HG03039 (cell line): ENCODE data around the gene ATXN10.

Experiments used
- ATAC-seq: cut with Tn5 transposase; IDR thresholded peaks from one replicate; pipeline ENCODE4 v1.9.1; 2021; ENCODE audit warnings: mild to moderate bottlenecking, moderate library complexity; ENCODE audit not compliant: unreplicated experiment

ATXN10 gene

DNA sequence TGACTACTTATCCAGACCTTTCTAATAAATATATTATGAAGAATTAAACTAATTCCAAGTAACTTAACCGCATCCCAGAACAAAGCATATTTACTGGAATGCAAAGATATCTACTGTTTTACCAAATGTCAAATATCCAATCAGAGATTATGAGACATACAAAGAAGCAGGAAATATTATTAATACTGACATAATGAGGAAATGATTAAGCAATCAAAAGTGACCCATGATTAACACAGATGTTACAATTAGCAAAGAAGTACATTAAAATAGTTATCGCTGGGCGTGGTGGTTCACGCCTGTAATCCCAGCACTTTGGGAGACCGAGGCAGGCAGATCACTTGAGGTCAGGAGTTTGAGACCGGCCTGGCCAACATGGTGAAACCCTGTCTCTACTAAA is 200.1 kb downstream of the ATXN10 start:
- no peak for ATAC-seq

DNA sequence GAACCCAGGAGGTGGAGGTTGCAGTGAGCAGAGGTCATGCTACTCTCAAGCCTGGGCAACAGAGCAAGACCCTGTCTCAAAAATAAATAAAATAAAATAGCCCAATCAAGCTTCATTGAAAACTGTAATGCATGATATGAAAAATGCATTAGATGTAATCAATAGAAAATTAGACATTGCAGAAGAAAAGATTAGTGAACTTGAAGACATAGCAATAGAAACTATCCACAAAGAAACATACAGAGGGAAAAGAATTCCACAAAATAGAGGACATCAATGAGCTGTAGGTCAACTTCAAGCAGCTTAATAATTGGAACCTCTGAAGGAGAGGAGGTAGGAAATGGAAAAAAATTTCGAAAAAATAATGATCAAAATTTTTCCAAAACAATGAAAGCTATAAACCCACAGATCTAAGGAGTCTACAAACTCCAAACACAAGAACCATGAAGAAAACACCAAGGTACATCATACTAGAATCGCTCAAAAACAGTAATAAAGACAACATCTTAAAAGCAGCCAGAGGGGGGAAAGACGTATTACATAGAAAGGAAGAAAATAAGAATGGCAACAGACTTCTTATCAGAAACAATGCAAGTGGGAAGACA is 201.1 kb downstream of the ATXN10 start:
- ATAC-seq: no peak

DNA sequence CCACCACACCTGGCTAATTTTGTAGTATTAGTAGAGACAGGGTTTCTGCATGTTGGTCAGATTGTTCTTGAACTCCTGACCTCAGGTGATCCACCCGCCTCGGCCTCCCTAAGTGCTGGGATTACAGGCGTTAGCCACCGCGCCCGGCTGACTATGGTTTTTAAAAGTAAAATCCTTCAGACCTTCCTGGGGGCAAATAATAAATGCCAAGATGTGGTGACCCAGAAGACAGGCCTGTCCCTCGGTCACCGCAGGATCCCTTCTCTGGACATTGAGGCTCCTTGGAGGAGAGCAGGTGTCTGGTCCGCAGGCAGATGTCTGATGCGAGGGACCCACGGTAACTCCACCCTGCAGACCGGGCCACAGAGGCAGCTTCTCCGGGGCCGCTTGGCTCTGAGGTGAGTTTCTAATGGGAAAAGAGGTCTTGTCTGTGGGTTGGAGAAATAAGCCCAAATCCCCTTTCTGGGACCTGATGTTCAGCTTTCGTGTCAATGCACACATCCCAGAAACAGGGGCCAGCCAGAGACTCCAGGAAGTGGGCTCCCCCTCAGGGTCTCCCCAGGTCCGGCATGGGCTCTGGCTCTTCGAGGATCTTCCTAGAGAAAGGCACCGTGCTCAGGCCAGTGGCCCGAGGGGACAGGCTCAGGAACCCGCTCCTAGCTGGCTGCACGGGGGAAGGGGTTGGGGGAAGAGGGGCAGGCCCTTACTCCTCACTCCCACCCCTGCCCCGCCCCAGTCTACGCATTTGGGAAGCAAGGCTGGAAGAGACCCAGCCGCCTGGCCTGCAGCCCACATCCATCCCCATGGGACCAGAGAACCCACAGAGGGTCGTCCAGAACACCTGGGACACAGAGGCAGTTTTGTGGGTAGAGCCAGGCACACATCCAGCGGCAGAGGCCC is 204.8 kb downstream of the ATXN10 start:
- no peak for ATAC-seq

DNA sequence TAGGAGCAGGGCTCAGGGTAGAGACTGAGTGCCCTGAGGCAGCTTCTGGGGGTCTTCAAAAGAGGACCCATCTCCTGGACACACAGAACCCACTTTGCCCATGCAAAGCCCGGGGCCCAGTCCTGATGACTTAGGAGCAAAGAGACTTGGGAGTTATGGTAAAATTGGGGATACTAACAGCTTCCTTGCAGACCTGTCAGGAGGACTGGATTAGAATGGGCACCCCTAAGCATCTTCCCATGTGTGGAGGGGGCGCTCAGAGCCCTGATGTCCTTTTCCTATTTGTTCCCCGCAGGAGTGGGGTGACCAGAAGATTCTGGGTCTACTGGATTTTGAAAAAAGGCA is 205.4 kb downstream of the ATXN10 start:
- ATAC-seq: no peak

DNA sequence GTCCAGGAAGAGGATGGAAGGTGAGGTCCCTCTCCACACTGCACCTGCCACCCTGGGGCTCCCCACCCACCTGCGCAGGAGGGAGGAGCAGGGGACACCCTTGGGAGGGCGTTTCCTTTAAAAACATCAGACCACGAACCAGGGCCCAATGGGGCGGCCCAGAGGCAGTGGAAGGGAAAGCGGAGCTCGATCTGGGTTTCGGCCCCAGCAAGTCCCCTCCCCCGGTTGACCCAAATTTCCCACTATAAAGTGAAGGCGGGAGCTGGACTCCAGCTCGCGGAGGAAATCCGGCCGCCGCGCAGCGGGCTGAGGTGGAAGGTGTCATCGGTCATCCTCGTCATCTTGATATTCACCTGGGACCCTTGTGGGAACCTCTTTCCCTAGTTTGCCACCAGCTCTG is 206.0 kb downstream of the ATXN10 start:
- no peak for ATAC-seq

DNA sequence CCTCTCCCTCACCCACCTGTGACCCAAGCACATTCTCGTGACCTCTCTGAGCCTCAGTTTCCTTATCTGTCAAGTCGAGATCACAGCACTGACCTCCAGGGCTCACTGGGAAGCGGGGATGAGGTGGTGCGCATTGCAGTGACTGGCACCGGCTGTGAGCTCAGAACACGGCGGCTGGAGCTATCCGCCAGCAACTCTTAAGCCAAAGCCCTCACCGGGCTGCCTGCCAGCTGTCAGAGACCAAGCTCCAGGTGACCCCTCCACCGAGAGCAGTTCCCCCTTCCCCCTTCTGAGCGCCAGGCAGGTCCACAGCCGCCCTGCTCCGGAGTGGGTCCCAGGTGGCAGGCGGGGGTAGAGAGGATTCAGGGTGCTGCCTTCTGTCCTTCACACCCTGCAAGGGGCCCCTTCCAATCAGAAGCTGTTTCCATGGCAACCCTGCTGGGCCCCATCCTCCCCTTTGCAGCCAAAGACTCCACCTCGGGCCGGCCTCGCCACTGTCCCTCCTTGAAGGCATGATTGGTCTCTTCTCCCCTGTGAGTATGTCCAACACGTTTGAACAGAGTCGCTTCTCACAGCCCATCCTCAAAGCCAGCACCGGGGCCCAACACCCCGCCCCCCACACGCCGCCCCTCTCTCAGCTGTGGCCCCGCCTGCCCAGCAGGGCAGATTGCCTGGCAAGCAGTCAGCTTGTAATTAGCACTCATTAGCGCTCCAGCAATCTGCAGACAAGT is 206.6 kb downstream of the ATXN10 start:
- no peak for ATAC-seq

DNA sequence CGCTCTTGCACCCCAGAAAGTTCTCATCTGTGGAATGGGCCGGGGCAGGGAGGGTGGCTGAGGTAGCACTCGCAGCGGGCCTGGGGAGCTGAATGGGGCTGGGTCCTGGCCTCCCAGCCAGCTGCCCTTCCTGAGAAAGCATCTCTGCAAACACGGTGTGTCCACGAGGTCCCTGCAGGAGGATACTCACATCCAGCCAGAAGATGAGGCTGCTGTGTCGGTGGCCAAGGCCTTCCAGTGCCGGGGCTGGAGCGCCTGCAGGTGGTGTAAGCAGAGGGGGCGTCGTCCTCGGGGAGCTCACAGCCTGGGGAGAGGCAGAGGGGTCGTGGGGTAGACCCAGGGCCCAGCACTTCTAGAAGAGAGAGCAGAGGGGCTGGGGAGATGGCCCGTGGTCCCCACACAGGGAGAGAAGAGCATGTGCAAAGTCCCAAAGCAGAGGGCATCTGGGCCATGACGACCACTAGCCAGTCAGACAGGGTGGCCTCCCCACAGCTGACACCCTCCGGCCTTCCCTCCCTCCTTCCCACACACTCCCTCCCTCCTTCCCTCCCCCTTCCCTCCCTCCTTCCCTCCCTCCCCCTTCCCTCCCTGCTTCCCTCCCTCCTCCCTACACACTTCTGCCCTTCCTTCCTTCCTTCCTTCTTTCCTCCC is 207.4 kb downstream of the ATXN10 start:
- no peak for ATAC-seq

DNA sequence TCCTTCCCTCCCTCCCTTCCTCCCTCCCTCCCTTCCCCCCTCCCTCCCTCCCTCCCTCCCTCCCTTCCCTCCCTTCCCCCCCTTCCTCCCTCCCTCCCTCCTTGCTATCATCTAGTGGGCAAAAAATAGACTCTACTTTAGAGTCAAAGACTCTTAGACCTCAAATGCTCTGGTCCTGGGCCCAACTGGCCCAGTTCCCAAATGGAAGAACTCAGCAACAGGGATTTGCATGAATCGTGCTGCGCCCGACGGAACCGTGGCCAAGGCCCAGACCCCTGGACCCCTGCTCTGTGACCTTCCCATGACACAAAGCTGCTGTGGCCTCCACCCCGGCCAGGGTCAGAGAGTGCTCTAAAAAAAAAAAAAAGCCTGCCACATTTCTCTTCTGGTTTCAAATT is 207.9 kb downstream of the ATXN10 start:
- ATAC-seq: no peak

DNA sequence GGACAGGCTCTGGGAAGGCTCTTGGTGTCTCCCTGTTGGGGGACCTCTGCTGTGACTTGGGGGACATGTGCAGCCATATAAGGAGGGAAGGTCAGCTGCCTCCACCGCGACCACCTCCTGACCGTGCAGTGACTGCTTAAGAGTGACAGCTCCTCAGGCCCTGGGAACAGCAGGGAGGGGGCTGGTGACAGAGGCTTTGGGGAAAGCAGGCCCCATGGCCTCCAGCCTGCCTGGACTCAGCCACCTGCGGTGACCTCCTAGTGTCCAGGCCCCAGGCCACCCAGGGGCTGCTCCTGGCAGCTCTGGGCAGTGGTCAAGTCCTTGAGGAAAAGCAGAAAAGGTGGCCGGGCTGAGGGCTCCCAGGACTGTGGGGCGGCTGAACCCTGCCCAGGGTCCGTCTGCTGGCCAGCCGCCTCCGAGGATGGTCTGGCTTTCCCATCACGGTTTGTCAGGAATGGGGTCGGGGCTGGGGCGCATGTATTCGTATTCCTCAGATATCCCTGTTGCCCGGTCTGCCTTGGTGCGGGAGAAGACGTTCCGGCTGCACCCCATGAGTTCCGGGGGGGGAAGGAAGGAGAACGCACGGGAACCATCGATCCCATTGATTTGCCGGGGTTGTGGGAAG is 208.6 kb downstream of the ATXN10 start:
- no peak for ATAC-seq

DNA sequence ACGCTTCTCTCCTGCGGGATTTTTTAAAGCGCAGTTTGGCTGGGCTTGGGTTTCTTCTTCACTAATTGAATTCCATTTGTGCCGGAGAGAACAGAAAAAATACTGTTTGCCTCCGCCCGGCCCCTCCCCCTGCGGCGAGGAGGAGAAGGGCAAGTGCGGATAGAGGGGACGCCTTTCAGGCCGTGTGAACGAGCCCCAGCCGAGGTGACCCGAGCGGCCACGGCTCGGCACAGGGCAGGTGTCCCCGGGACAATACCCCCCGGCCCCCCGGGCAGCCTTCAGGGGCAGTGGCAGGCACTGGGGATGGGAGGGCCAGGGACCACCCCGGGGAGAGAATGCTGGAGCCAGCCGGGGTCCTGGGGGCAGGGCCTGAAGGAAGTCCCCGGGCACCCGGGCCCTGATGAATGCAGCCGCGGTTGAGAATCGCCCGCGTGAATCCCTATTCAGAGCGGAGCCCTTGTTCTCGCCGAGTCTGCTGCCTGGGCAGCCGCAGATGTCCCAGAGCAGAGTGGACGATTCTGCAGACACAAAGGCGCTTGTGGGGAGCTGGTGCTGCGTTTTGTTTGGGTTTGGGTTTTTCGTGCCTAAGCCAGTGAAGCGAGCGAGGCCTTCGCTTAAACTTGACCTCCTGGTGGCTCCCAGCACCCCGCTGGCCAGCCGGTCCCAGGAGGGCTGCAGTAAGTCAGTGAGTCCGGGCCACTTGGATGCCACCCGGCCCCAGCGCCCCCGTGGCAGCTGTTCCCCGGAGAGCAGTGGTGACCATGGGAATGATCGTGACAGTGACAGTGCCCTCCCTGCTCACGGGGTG is 209.3 kb downstream of the ATXN10 start:
- no peak for ATAC-seq

DNA sequence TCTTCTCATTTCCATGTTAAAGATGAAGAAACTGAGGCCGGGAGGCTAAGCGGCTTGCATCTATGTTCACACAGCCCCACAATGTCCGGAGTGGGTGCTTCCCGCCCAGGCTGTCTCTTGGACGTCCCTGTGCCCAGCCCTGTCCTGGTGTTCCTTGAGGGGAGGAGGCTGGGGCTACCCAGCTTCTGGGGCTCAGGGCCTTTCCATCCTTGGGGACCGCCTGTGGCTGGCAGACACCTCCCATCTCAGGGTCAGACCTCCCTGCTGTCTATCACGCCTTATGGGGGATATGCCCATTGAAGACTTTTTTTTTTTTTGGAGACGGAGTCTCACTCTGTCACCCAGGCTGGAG is 209.9 kb downstream of the ATXN10 start:
- ATAC-seq: no peak

DNA sequence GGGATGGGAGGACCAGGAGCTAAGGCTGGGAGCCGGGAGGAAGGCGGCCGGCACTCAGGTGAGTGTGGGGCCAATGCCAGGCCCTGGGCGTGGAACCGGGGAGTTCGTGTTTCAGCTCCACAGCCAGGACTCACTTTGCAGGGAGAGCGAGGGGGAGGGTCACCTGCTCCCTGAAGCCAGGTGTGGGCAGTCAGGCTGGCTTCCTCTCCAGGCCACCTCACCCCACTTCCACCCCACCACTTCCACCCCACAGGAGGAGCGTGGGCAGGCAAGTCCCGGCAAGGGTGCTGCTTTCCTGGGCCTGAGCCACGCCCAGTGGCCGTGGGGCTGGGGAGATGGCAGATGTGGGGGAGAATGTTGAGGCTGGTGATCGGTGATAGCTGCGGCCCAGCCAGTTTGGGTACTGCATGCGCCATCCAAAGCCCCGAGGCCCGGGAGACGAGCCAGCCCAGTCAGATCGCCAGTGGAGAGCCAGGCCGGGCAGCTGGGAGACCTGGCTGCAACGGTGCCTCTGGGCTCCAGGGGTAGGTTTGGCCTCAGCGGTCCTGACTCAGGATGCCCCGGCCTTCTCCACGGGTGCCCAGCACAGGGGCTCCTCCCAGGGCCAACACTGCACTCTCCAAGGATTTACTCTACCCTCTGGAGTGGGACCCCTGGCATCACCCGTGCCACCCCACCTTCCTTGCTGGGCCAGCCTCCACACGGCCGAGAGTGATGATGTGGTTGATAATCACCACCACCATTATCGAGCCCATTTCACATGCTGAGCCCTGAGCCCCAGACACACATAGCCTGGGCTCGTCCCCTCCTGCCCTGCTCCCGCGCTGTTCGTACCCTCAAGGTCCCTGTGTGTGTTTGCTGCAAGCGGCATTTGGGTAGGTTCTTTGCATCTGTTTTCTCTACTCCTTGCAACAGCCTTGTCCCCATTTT is 211.5 kb downstream of the ATXN10 start:
- ATAC-seq: no peak

DNA sequence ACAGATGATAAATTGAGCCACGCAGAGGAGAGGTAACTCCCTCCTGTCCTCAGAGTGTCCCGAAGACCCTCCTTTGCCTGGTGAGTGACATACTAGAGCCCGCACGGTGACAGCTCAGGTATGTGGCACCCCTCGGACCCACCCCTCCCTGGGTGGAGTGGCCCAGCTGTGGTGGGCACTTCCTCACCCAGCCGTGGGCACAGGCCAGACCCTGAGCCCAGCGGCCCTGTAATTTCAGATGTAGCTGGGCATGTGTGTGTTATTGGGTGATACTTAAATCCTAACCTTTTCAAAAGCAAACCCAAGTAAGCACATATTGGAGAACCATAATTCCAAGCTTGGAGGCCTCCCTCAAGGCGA is 212.2 kb downstream of the ATXN10 start:
- no peak for ATAC-seq

DNA sequence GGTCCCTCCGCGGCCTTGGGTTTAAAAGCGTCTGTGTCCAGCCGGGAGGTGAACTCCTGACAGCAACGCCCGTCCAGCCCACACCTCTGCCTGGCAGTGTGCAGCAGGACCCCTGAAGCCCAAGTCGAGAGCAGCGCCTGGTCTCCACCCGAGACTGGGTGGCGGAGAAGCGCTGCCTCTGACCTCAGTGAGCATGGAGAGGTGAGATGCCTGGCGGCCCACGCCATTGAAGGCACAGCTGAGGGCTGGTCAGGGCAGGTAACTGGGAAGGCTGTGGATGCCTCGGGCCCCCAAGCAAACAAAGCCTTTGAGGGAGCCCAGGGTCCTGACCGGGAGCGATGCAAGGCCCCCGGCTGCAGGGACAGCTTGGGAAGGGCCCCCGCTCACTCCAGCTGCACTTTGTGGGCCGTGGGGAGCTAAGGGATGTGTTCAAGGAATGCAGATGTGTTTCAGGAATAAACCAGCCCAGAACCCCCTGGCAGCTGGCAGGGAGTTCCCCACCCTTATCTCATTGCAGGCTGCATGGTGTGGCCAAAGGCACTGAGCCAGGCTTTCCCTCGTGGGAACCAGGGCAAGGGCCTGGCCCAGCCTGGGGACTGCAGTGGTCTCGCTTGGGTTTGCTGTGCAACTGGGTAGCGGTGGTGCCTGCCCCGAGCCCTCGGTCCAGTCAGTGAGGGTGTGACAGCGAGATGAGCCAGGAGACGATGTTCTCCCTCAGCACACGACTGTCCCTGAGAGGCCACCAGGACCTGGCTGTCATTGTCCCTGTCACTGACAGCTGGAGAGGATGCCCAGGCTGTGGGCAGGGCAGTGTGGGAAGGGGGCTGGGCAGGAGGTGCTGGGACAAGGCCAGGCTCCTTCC is 212.8 kb downstream of the ATXN10 start:
- no peak for ATAC-seq

DNA sequence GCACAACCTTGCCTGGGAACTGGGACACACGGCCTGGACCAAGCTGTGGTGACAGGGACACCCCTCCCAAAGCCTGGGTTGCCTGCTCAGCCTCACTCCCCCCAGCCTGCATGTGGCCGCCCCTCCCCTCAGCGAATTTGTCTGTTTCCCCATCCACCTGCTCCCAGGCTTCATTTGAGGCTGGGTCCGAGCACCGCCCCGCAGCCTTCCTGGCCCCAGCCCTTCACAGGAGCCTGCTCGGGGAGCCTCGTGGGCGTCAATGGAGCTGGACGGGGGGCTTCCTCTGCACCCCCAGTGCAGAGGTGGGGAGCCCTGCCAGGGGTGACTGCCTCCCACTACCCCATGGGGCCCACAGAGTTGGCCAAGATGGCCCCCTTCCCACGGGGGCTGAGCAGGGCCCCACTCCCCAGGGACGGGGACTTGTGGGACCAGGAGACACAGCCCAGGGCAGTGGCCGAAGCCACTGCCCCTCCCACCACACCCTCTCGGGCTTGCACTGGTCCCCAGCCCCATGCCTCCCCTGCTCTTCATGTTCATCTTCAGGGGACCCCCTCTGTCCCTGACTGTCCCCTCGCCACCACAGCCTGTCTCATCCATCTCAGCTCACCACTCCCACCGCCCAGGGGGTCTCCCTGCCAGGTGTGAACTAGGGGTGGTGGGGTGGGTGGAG is 213.7 kb downstream of the ATXN10 start:
- no peak for ATAC-seq

DNA sequence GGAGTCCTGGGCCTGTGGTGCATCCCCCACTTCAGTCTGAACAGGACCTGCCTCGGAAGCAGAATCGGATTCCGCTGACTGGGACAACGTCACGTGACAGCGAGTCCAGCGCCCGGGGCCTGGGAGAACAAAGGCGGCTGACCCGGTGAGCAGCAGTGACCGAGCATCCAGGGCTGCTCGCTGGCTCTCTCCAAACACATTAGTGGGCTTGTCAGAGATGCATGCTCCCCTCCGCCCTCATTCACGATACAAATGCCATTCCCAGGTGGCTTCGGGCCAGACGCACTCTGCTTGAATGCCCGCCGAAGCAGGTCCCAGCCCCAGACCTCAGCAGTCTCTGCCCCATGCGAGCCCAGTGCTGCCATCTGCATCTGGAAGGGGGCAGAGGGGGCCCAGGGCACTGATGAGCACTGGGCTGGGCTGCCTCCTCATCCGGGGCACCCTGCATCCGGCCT is 214.3 kb downstream of the ATXN10 start:
- ATAC-seq: no peak

DNA sequence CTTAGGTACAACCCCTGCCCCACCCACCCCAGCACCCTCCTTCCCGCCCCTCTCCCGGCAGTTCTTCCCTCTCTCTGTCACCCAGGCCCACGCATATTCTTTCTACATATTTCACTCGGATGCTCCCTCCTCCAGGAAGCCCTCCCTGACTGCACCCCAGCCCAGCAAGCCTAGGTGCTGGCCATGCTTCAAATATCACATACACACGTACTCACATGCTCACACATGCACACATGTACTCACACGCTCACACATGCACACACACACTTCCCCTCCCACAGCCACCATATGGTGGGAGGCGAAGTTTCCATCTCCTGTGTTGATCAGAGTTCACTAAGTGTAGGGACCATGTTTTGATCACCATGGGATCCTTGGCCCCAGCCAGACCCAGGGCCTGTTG is 214.9 kb downstream of the ATXN10 start:
- no peak for ATAC-seq
